ENCODE measurements around the gene FBXO40. TPM values are rescaled to one million over a fixed set of nuclear protein-coding genes. Genes with fewer than 3 reads are reported as not detected.

Gene FBXO40
- total RNA-seq, 1 donor: not detected

GRCh38 chr3:121630355-121630754, 37.2 kb downstream of the FBXO40 start:
- Histone ChIP-seq H2AFZ (ENCODE audit: low read length) (no peak overlapping the region), H3K27me3 (ENCODE audit: insufficient read depth, low read length) (no peaks in the 10 kb centered on the region), H3K36me3 (ENCODE audit: insufficient read depth, low read length) (no peaks in the 10 kb centered on the region), H4K20me1 (ENCODE audit: insufficient read depth, low read length) (no peaks in the 10 kb centered on the region), H3K79me2 (ENCODE audit: insufficient read depth, low read length) (no peaks in the 10 kb centered on the region), H3K4me2 (ENCODE audit: insufficient read depth, low read length) (no peak overlapping the region), H3K27ac (ENCODE audit: low read depth, low read length) (no peak overlapping the region), H3K4me3 (ENCODE audit: insufficient read depth, low read length) (no peak overlapping the region), H3K9me3 (ENCODE audit: low read depth, low read length) (no peaks in the 10 kb centered on the region), H3K4me1 (ENCODE audit: insufficient read depth, low read length) (no peaks in the 10 kb centered on the region)
- DNase-seq (ENCODE audit: insufficient read length, low spot score, missing footprints): no peak
- no peak for TF ChIP-seq CTCF (IDR thresholded peaks at IDR 0.05; ENCODE audit: extremely low read depth, low read depth, low read length)

GRCh38 chr3:121637922-121638321, 44.7 kb downstream of the FBXO40 start:
- H2AFZ ChIP-seq (ENCODE audit: low read length): no peak overlapping the region
- H3K9me3 ChIP-seq (ENCODE audit: low read depth, low read length): no peaks in the 10 kb centered on the region
- no peaks in the 10 kb centered on the region for H3K27me3 ChIP-seq (ENCODE audit: insufficient read depth, low read length)
- no peak overlapping the region for H3K27ac ChIP-seq (ENCODE audit: low read depth, low read length)
- no peak overlapping the region for H3K4me3 ChIP-seq (ENCODE audit: insufficient read depth, low read length)
- no peaks in the 10 kb centered on the region for H3K4me1 ChIP-seq (ENCODE audit: insufficient read depth, low read length)
- no peak overlapping the region for H3K4me2 ChIP-seq (ENCODE audit: insufficient read depth, low read length)
- no peaks in the 10 kb centered on the region for H3K79me2 ChIP-seq (ENCODE audit: insufficient read depth, low read length)
- no peak for DNase-seq (ENCODE audit: insufficient read length, low spot score, missing footprints)
- H3K36me3 ChIP-seq (ENCODE audit: insufficient read depth, low read length): no peaks in the 10 kb centered on the region
- no peak for TF ChIP-seq CTCF (IDR thresholded peaks at IDR 0.05; ENCODE audit: extremely low read depth, low read depth, low read length)
- H4K20me1 ChIP-seq (ENCODE audit: insufficient read depth, low read length): no peaks in the 10 kb centered on the region

GRCh38 chr3:121641127-121641526, 47.9 kb downstream of the FBXO40 start:
- no peaks in the 10 kb centered on the region for H3K36me3 ChIP-seq (ENCODE audit: insufficient read depth, low read length)
- no peaks in the 10 kb centered on the region for H3K79me2 ChIP-seq (ENCODE audit: insufficient read depth, low read length)
- H3K4me1 ChIP-seq (ENCODE audit: insufficient read depth, low read length): no peaks in the 10 kb centered on the region
- H4K20me1 ChIP-seq (ENCODE audit: insufficient read depth, low read length): no peaks in the 10 kb centered on the region
- H3K27me3 ChIP-seq (ENCODE audit: insufficient read depth, low read length): no peaks in the 10 kb centered on the region
- H3K4me3 ChIP-seq (ENCODE audit: insufficient read depth, low read length): no peak overlapping the region
- no peak for DNase-seq (ENCODE audit: insufficient read length, low spot score, missing footprints)
- no peak overlapping the region for H3K4me2 ChIP-seq (ENCODE audit: insufficient read depth, low read length)
- no peak for TF ChIP-seq CTCF (IDR thresholded peaks at IDR 0.05; ENCODE audit: extremely low read depth, low read depth, low read length)
- H3K27ac ChIP-seq (ENCODE audit: low read depth, low read length): no peak overlapping the region
- H3K9me3 ChIP-seq (ENCODE audit: low read depth, low read length): no peaks in the 10 kb centered on the region
- H2AFZ ChIP-seq (ENCODE audit: low read length): no peak overlapping the region

- no peaks in the 10 kb centered on the region for H3K4me1 ChIP-seq (ENCODE audit: insufficient read depth, low read length)
- no peaks in the 10 kb centered on the region for H3K79me2 ChIP-seq (ENCODE audit: insufficient read depth, low read length)
- H3K36me3 ChIP-seq (ENCODE audit: insufficient read depth, low read length): no peaks in the 10 kb centered on the region
- no peak overlapping the region for H3K27ac ChIP-seq (ENCODE audit: low read depth, low read length)
- no peak for TF ChIP-seq CTCF (IDR thresholded peaks at IDR 0.05; ENCODE audit: extremely low read depth, low read depth, low read length)
- no peak overlapping the region for H3K4me2 ChIP-seq (ENCODE audit: insufficient read depth, low read length)
- DNase-seq (ENCODE audit: insufficient read length, low spot score, missing footprints): no peak
- H3K9me3 ChIP-seq (ENCODE audit: low read depth, low read length): no peaks in the 10 kb centered on the region
- no peak overlapping the region for H2AFZ ChIP-seq (ENCODE audit: low read length)
- no peak overlapping the region for H3K4me3 ChIP-seq (ENCODE audit: insufficient read depth, low read length)
- H3K27me3 ChIP-seq (ENCODE audit: insufficient read depth, low read length): no peaks in the 10 kb centered on the region
- no peaks in the 10 kb centered on the region for H4K20me1 ChIP-seq (ENCODE audit: insufficient read depth, low read length)
Measured at GRCh38 chr3:121642601-121643314, 49.6 kb downstream of the FBXO40 start.

Measured in osteoblast (primary cell).